ENCODE results near the gene LIN37. TPM values are rescaled to one million over a fixed set of nuclear protein-coding genes. Genes with fewer than 3 reads are reported as not detected.

Gene LIN37
- total and polyA plus RNA-seq, 9 of the 15 experiments (the other 6 are each of a cell fraction or from before 2014, with no cell fraction given) = 1.2 to 12.5 (median 8.6) TPM

DNA sequence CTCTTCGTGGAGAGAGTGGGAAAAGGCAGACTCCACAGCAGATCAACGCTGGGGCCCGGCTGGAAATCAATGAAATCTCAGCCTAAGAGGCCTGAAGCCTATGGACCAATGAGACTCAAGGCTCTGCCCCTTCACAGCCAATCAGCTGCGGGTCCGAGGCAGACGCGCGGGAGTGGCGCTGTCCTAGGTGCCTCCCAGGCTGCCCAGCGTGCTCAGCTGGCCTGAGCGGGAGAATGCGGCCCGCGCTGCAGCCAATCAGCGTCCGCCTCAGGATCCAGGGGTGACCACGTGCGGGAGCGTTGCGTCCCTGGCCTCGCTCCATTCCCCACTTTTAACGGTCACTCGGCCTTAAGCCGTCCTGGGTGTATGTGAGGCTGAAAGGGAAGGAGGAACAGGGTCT, 44.2 kb upstream of the LIN37 start, which contains the start of gene ZBTB32 (continued):
- no peak for TF ChIP-seq ZNF445 (CRISPR knock-in tag; IDR thresholded peaks at IDR 0.05; ENCODE audit: low read depth)
- no peak for TF ChIP-seq ARID2 (IDR thresholded peaks at IDR 0.05)
- 0 out of 2 replicates have a peak, but pooled peaks have one; percentile 72 for TF ChIP-seq HMG20B (CRISPR knock-in tag; IDR thresholded peaks at IDR 0.05)
- no peak for TF ChIP-seq POLR2A (conservative IDR thresholded peaks at IDR 0.05)
- no peak for TF ChIP-seq SMARCA5 (IDR thresholded peaks at IDR 0.05)
- TF ChIP-seq, protein P1, sequence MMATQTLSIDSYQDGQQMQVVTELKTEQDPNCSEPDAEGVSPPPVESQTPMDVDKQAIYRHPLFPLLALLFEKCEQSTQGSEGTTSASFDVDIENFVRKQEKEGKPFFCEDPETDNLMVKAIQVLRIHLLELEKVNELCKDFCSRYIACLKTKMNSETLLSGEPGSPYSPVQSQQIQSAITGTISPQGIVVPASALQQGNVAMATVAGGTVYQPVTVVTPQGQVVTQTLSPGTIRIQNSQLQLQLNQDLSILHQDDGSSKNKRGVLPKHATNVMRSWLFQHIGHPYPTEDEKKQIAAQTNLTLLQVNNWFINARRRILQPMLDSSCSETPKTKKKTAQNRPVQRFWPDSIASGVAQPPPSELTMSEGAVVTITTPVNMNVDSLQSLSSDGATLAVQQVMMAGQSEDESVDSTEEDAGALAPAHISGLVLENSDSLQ (IDR thresholded peaks at IDR 0.05) = no peak; the same call in 1 of the 2 replicates
- TF ChIP-seq, protein P2, sequence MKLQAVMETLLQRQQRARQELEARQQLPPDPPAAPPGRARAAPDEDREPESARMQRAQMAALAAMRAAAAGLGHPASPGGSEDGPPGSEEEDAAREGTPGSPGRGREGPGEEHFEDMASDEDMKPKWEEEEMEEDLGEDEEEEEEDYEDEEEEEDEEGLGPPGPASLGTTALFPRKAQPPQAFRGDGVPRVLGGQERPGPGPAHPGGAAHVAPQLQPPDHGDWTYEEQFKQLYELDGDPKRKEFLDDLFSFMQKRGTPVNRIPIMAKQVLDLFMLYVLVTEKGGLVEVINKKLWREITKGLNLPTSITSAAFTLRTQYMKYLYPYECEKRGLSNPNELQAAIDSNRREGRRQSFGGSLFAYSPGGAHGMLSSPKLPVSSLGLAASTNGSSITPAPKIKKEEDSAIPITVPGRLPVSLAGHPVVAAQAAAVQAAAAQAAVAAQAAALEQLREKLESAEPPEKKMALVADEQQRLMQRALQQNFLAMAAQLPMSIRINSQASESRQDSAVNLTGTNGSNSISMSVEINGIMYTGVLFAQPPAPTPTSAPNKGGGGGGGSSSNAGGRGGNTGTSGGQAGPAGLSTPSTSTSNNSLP (IDR thresholded peaks at IDR 0.05; ENCODE audit: borderline replicate concordance, low read depth, low read length) = no peak
- peak; percentile 80 for TF ChIP-seq CREM (IDR thresholded peaks at IDR 0.05; ENCODE audit: low read depth)
- no peak for TF ChIP-seq NR4A1 (CRISPR knock-in tag; IDR thresholded peaks at IDR 0.05)
- TF ChIP-seq NR4A1 (tag; IDR thresholded peaks at IDR 0.05) = no peak
- TF ChIP-seq ZNF551 (CRISPR knock-in tag; IDR thresholded peaks at IDR 0.05) = no peak
- TF ChIP-seq TCF3 (CRISPR knock-in tag; IDR thresholded peaks at IDR 0.05) = no peak
- no peak for TF ChIP-seq ATF1 (CRISPR knock-in tag; IDR thresholded peaks at IDR 0.05)
- TF ChIP-seq ATF1 (tag; IDR thresholded peaks at IDR 0.05) = peak; percentile 75
- no peak for TF ChIP-seq KDM2B (CRISPR knock-in tag; IDR thresholded peaks at IDR 0.05)
- TF ChIP-seq, protein P3, sequence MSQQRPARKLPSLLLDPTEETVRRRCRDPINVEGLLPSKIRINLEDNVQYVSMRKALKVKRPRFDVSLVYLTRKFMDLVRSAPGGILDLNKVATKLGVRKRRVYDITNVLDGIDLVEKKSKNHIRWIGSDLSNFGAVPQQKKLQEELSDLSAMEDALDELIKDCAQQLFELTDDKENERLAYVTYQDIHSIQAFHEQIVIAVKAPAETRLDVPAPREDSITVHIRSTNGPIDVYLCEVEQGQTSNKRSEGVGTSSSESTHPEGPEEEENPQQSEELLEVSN (IDR thresholded peaks at IDR 0.05; ENCODE audit: borderline replicate concordance in 1 of 2, extremely low read depth in 1 of 2, insufficient read depth in 1 of 2, insufficient read length in 1 of 2, low read depth in 1 of 2, low read length in 1 of 2, poor library complexity in 1 of 2, severe bottlenecking in 1 of 2) = peak; percentile 100
- TF ChIP-seq SMARCA4 (IDR thresholded peaks at IDR 0.05) = no peak
- no peak for TF ChIP-seq JUND (IDR thresholded peaks at IDR 0.05; ENCODE audit: borderline replicate concordance, low read depth, low read length)
- TF ChIP-seq JUND (tag; IDR thresholded peaks at IDR 0.05; ENCODE audit: borderline replicate concordance, low read depth, low read length) = no peak; the same call in 2 of the 3 replicates
- no peak for TF ChIP-seq FOXJ2 (tag; IDR thresholded peaks at IDR 0.05)
- TF ChIP-seq, protein P4, sequence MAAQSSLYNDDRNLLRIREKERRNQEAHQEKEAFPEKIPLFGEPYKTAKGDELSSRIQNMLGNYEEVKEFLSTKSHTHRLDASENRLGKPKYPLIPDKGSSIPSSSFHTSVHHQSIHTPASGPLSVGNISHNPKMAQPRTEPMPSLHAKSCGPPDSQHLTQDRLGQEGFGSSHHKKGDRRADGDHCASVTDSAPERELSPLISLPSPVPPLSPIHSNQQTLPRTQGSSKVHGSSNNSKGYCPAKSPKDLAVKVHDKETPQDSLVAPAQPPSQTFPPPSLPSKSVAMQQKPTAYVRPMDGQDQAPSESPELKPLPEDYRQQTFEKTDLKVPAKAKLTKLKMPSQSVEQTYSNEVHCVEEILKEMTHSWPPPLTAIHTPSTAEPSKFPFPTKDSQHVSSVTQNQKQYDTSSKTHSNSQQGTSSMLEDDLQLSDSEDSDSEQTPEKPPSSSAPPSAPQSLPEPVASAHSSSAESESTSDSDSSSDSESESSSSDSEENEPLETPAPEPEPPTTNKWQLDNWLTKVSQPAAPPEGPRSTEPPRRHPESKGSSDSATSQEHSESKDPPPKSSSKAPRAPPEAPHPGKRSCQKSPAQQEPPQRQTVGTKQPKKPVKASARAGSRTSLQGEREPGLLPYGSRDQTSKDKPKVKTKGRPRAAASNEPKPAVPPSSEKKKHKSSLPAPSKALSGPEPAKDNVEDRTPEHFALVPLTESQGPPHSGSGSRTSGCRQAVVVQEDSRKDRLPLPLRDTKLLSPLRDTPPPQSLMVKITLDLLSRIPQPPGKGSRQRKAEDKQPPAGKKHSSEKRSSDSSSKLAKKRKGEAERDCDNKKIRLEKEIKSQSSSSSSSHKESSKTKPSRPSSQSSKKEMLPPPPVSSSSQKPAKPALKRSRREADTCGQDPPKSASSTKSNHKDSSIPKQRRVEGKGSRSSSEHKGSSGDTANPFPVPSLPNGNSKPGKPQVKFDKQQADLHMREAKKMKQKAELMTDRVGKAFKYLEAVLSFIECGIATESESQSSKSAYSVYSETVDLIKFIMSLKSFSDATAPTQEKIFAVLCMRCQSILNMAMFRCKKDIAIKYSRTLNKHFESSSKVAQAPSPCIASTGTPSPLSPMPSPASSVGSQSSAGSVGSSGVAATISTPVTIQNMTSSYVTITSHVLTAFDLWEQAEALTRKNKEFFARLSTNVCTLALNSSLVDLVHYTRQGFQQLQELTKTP (IDR thresholded peaks at IDR 0.05; ENCODE audit: low read depth in 1 of 2, partially characterized antibody in 2 of 2) = peak in 1 of 2 experiments; percentile 40
- no peak for TF ChIP-seq ZNF586 (CRISPR knock-in tag; conservative IDR thresholded peaks at IDR 0.05)

Data from K562 (cell line).